ENCODE measurements around the gene LRRC74A.

DNA sequence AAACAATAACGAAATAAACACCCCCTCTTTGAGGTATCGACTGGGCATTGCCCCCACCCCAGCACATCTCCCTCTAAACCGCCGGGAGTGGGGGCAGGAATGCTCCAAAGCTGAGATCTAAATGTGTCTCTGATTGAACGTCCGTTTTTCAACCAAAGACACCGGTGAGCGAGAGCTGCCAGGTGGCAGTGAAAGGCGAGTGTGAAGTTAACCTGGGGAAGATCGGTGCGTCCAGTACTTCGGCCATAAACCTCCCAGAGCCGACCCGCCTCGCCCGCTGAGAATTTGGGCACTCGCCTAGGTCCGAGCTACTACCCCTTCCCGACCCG, 14.2 kb upstream of the LRRC74A start:
- TF ChIP-seq ZBTB33 (IDR thresholded peaks at IDR 0.05; ENCODE audit: borderline replicate concordance, low read depth) = no peak
- TF ChIP-seq CTCF (IDR thresholded peaks at IDR 0.05) = no peak
- TF ChIP-seq REST (IDR thresholded peaks at IDR 0.05; ENCODE audit: low read depth, low read length) = no peak
- no peak for TF ChIP-seq MEF2A (IDR thresholded peaks at IDR 0.05; ENCODE audit: borderline replicate concordance, low read depth)
- TF ChIP-seq GABPA (IDR thresholded peaks at IDR 0.05; ENCODE audit: low read depth) = no peak
- no peak for TF ChIP-seq FOXJ3 (CRISPR knock-in tag; IDR thresholded peaks at IDR 0.05)
- TF ChIP-seq YY1 (IDR thresholded peaks at IDR 0.05; ENCODE audit: low read depth) = no peak

Data from SK-N-SH (cell line).